HCT116 (cell line): ENCODE measurements around the gene THNSL1. TPM values are rescaled to one million over a fixed set of nuclear protein-coding genes. Genes with fewer than 3 reads are reported as not detected.

Experiments
- ATAC-seq: fragments of 200-7000 bp; cut with Tn5 transposase; 2 replicates; pipeline ENCODE4 v1.9.1; 2020; ENCODE audit warnings: mild to moderate bottlenecking, moderate library complexity
- BruUV-seq: library from RNA; stranded (reverse); fragments of 400-500 nt; replicated peaks from 2 replicates; lab custom pipeline; 2021; lab: Mats Ljungman, UMichigan
- CTCF ChIA-PET: fragments of 300-600 bp; sonication (Branson Sonifier 250); formaldehyde crosslinking; loops from one replicate; lab custom pipeline; 2021; ENCODE audit warnings: antibody characterized with exemption; lab: Charles Lee
- POLR2A ChIA-PET: fragments of 300-600, 350-600 bp; sonication (Branson Sonifier 250); formaldehyde crosslinking; loops from one replicate; lab custom pipeline; 2021; ENCODE audit warnings: antibody characterized with exemption; lab: Charles Lee
- RAD21 ChIA-PET, 2 experiments: fragments of 300-600 bp; sonication (Branson Sonifier 250); formaldehyde crosslinking; loops; one replicate each; lab custom pipeline; 2023; ENCODE audit warnings: low total read pairs in 2 of 2; ENCODE audit not compliant: uncharacterized antibody in 2 of 2, unreplicated experiment in 2 of 2, low non-redundant PET in 1 of 2; lab: Charles Lee
- DNase-seq: peaks from one replicate; pipeline ENCODE4 v3.0.0-alpha.2; 2010; ENCODE audit warnings: low read depth, low spot score
- H2AFZ ChIP-seq: fragments of 200-600 bp; shearing (Covaris generic), sonication (generic); 2 replicates; pipeline ENCODE4 v1.6.1; 2017; ENCODE audit warnings: low read depth, mixed run types, mixed read lengths, antibody characterized with exemption, low read length; ENCODE audit not compliant: poor library complexity, severe bottlenecking
- H3K27ac ChIP-seq: 2 replicates; pipeline ENCODE4 v1.5.1; 2012; ENCODE audit warnings: low read depth, low read length
- H3K27me3 ChIP-seq: fragments of 200-600 bp; sonication (generic); 2 replicates; pipeline ENCODE4 v1.6.1; 2016; ENCODE audit warnings: mixed run types, low read length, mixed read lengths; ENCODE audit not compliant: insufficient read depth
- H3K36me3 ChIP-seq, 2 experiments: fragments of 200-500 bp in 1 of 2; fragments of 200-600 bp in 1 of 2; sonication (Bioruptor generic) in 1 of 2; sonication (generic) in 1 of 2; 2 replicates each; pipeline versions ENCODE4 v1.5.1 to v1.6.1; 2014 to 2016; ENCODE audit warnings: low read length in 2 of 2, inconsistent platforms in 1 of 2, mixed read lengths in 1 of 2, mixed run types in 1 of 2; ENCODE audit not compliant: insufficient read depth in 2 of 2, control insufficient read depth in 1 of 2
- H3K4me1 ChIP-seq, 2 experiments: fragments of 200-600 bp in 1 of 2; sonication (generic) in 1 of 2; 2 replicates each; pipeline versions ENCODE4 v1.5.1 to v1.6.1; 2012 to 2017; ENCODE audit warnings: low read length in 2 of 2, inconsistent platforms in 1 of 2, mild to moderate bottlenecking in 1 of 2, mixed read lengths in 1 of 2, mixed run types in 1 of 2, moderate library complexity in 1 of 2; ENCODE audit not compliant: insufficient read depth in 2 of 2, control insufficient read depth in 1 of 2
- H3K4me2 ChIP-seq: fragments of 200-600 bp; sonication (generic); 2 replicates; pipeline ENCODE4 v1.6.1; 2017; ENCODE audit warnings: mixed run types, low read length, mixed read lengths
- H3K4me3 ChIP-seq, 2 experiments: fragments of 200-600 bp in 1 of 2; sonication (generic) in 1 of 2; replicated peaks in 1 of 2; 2 replicates each; pipeline ENCODE4 v1.5.1; 2011 to 2016; ENCODE audit warnings: low read length in 2 of 2, control low read depth in 1 of 2, low read depth in 1 of 2, mild to moderate bottlenecking in 1 of 2, mixed read lengths in 1 of 2, mixed run types in 1 of 2
- H3K79me2 ChIP-seq: fragments of 200-600 bp; sonication (generic); 2 replicates; pipeline ENCODE4 v1.6.1; 2017; ENCODE audit warnings: mild to moderate bottlenecking, mixed run types, low read length, moderate library complexity, mixed read lengths; ENCODE audit not compliant: insufficient read depth
- H3K9ac ChIP-seq: fragments of 200-600 bp; sonication (generic); 2 replicates; pipeline ENCODE4 v1.6.1; 2016; ENCODE audit warnings: low read length, mixed read lengths
- H3K9me2 ChIP-seq: fragments of 200-600 bp; sonication (generic), shearing (Covaris generic); 2 replicates; pipeline ENCODE4 v1.6.1; 2017; ENCODE audit warnings: mixed run types, mild to moderate bottlenecking, moderate library complexity; ENCODE audit not compliant: insufficient read depth
- H3K9me3 ChIP-seq, 2 experiments: fragments of 200-500 bp in 1 of 2; fragments of 200-600 bp in 1 of 2; sonication (Bioruptor generic) in 1 of 2; sonication (generic) in 1 of 2; 2 replicates each; pipeline ENCODE4 v1.6.1; 2014 to 2017; ENCODE audit warnings: low read length in 2 of 2, mixed read lengths in 2 of 2, inconsistent platforms in 1 of 2, low read depth in 1 of 2, mild to moderate bottlenecking in 1 of 2, mixed run types in 1 of 2, moderate library complexity in 1 of 2; ENCODE audit not compliant: control insufficient read depth in 1 of 2, insufficient read depth in 1 of 2
- H4K20me1 ChIP-seq: fragments of 200-600 bp; sonication (generic), shearing (Covaris generic); 2 replicates; pipeline ENCODE4 v1.6.1; 2017; ENCODE audit warnings: mixed run types, mild to moderate bottlenecking, moderate library complexity; ENCODE audit not compliant: insufficient read depth
- ATF3 ChIP-seq: IDR thresholded peaks from 2 replicates; pipeline ENCODE4 v1.6.1; 2012
- CBX3 ChIP-seq: IDR thresholded peaks from 2 replicates; pipeline ENCODE4 v1.6.1; 2012; ENCODE audit warnings: low read depth
- ELF1 ChIP-seq: IDR thresholded peaks from 2 replicates; pipeline ENCODE4 v1.6.1; 2012; ENCODE audit warnings: low read depth, borderline replicate concordance
- POLR2A ChIP-seq: IDR thresholded peaks from 2 replicates; pipeline ENCODE4 v1.7.0; 2011; ENCODE audit warnings: borderline replicate concordance; ENCODE audit not compliant: insufficient read depth, insufficient read length; ENCODE audit errors: extremely low read depth
- SIN3A ChIP-seq: IDR thresholded peaks from 2 replicates; pipeline ENCODE4 v1.6.1; 2012; ENCODE audit warnings: low read depth
- SP1 ChIP-seq: IDR thresholded peaks from 2 replicates; pipeline ENCODE4 v1.6.1; 2012; ENCODE audit warnings: low read depth
- ZFX ChIP-seq: fragments of 450-650 bp; IDR thresholded peaks from 2 replicates; pipeline ENCODE4 v1.6.1; 2017
- ZNF274 ChIP-seq: fragments of 200-500 bp; sonication (Bioruptor generic); IDR thresholded peaks from 2 replicates; pipeline ENCODE4 v1.6.1; 2014; ENCODE audit warnings: mild to moderate bottlenecking, low read depth, low read length, inconsistent platforms
- intact Hi-C: fragments of 100-400 bp; cut with micrococcal nuclease; formaldehyde crosslinking; loops from 2 replicates; pipeline ENCODE4 v1.10.0; 2022
- total RNA-seq: library from RNA; stranded (reverse); gene quantifications from one replicate; pipeline ENCODE4 v1.2.1, GENCODE V29; 2021; ENCODE audit not compliant: unreplicated experiment

THNSL1 gene
- total RNA-seq, 1 experiment from 2014 or later: 7.7 TPM

GRCh38 chr10:25064401-25064800 lies 48.0 kb downstream of the THNSL1 start:
- TF ChIP-seq SIN3A (no peak), POLR2A (no peak), CBX3 (no peak), ELF1 (no peak)
- intact Hi-C loops: loop anchor here (5.0 to 10.0 kb wide), 2 partner anchors 102 to 240 kb away; no protein-coding TSS in a partner anchor
- Histone ChIP-seq H3K9me3 (no peaks in the 10 kb centered on the region), H3K9me2 (no peaks in the 10 kb centered on the region), H3K79me2 (no peaks in the 10 kb centered on the region), H3K9ac (no peak overlapping the region), H3K27ac (no peak overlapping the region), H3K4me1 (peaks cover 27 to 58% of the 10 kb centered on the region in 2 experiments), H3K4me3 (no peak overlapping the region), H3K27me3 (no peaks in the 10 kb centered on the region), H3K36me3 (no peaks in the 10 kb centered on the region), H2AFZ (no peak overlapping the region), H4K20me1 (no peaks in the 10 kb centered on the region), H3K4me2 (no peak overlapping the region)
- no TSS peak for BruUV-seq
- ATAC-seq (no peak), DNase-seq (no peak)
- RAD21 ChIA-PET: no interaction called here
- CTCF ChIA-PET: no interaction called here
- POLR2A ChIA-PET: no interaction called here

- intact Hi-C loops: loop anchor here (10.0 kb wide), 1 partner anchor 241 kb away; no protein-coding TSS in a partner anchor
- H3K9ac ChIP-seq: no peak overlapping the region
- no peaks in the 10 kb centered on the region for H3K79me2 ChIP-seq
- H3K27ac ChIP-seq: no peak overlapping the region
- H3K4me2 ChIP-seq: no peak overlapping the region
- RAD21 ChIA-PET: no interaction called here
- no peak overlapping the region for H3K4me3 ChIP-seq
- no peaks in the 10 kb centered on the region for H3K9me2 ChIP-seq
- POLR2A ChIA-PET: no interaction called here
- no peaks in the 10 kb centered on the region for H3K27me3 ChIP-seq
- no TSS peak for BruUV-seq
- no peak for DNase-seq
- H2AFZ ChIP-seq: no peak overlapping the region
- no peaks in the 10 kb centered on the region for H3K36me3 ChIP-seq
- H3K9me3 ChIP-seq: no peaks in the 10 kb centered on the region
- H3K4me1 ChIP-seq: peaks cover 14 to 43% of the 10 kb centered on the region in 2 experiments
- ATAC-seq: no peak
- CTCF ChIA-PET: interaction anchor here (1.2 kb wide), 1 partner anchor 15 kb away, joined by 5 read pairs; no protein-coding TSS in a partner anchor
- no peaks in the 10 kb centered on the region for H4K20me1 ChIP-seq
- no peak for TF ChIP-seq ZNF274
- no peak for TF ChIP-seq ZFX
- no peak for TF ChIP-seq ATF3
- TF ChIP-seq SP1: no peak
These were observed 49.5 kb downstream of the THNSL1 start for GRCh38 chr10:25065761-25066476.
